HG02763 (cell line): ENCODE results near the gene SNX18.
"Not testable (repeated sequence)": the region's sequence is repeated elsewhere in the genome, so short reads cannot be mapped to it uniquely, and the experiment has no call there.

Experiments
- ATAC-seq: cut with Tn5 transposase; IDR thresholded peaks from one replicate; pipeline ENCODE4 v1.9.1; 2021; ENCODE audit warnings: mild to moderate bottlenecking, moderate library complexity; ENCODE audit not compliant: unreplicated experiment

The SNX18 gene

GRCh38 chr5:54517512-54518145 lies at the start of gene SNX18:
TSS of gene SNX18 (plus strand) at chr5:54517759. CDS start at chr5:54517953, 194 bp downstream.
- peak; percentile 99 for ATAC-seq

GRCh38 chr5:54469622-54470021 lies 47.9 kb upstream of the SNX18 start:
- peak; percentile 79 for ATAC-seq

GRCh38 chr5:54470128-54470527 lies 47.4 kb upstream of the SNX18 start:
- ATAC-seq: no peak

- no peak for ATAC-seq
These were observed 46.9 kb upstream of the SNX18 start for GRCh38 chr5:54470677-54471076.

GRCh38 chr5:54471398-54471797 lies 46.2 kb upstream of the SNX18 start:
- ATAC-seq: no peak

- ATAC-seq: no peak
These were observed 40.9 kb upstream of the SNX18 start for GRCh38 chr5:54476682-54477081.

GRCh38 chr5:54477941-54478478 lies 39.5 kb upstream of the SNX18 start:
- ATAC-seq: no peak

- no peak for ATAC-seq
These were observed 37.3 kb upstream of the SNX18 start for GRCh38 chr5:54480296-54480695.

GRCh38 chr5:54484219-54484894 lies 33.2 kb upstream of the SNX18 start:
- no peak for ATAC-seq

GRCh38 chr5:54485659-54486058 lies 31.9 kb upstream of the SNX18 start:
- not testable (repeated sequence) for ATAC-seq

- ATAC-seq: not testable (repeated sequence)
These were observed 27.9 kb upstream of the SNX18 start for GRCh38 chr5:54489648-54489979.

- ATAC-seq: no peak
These were observed 26.2 kb upstream of the SNX18 start for GRCh38 chr5:54491326-54491725.

- ATAC-seq: no peak
These were observed 25.4 kb upstream of the SNX18 start for GRCh38 chr5:54492178-54492577.

GRCh38 chr5:54495027-54495426 lies 22.5 kb upstream of the SNX18 start:
- ATAC-seq: no peak

GRCh38 chr5:54514291-54514690 lies 3.3 kb upstream of the SNX18 start:
- ATAC-seq: no peak

- ATAC-seq: no peak
These were observed 2.6 kb upstream of the SNX18 start for GRCh38 chr5:54514841-54515432.

GRCh38 chr5:54515634-54516033 lies 1.9 kb upstream of the SNX18 start:
- no peak for ATAC-seq

- no peak for ATAC-seq
These were observed 1.4 kb upstream of the SNX18 start for GRCh38 chr5:54516051-54516655.

GRCh38 chr5:54517174-54517511 lies 416 bp upstream of the SNX18 start:
- no peak for ATAC-seq

GRCh38 chr5:54518146-54518817 lies 723 bp downstream of the SNX18 start:
- ATAC-seq: peak; percentile 19

GRCh38 chr5:54518818-54519508 lies 1.4 kb downstream of the SNX18 start:
- no peak for ATAC-seq
